ENCODE results near the gene PNPLA7. TPM values are rescaled to one million over a fixed set of nuclear protein-coding genes. Genes with fewer than 3 reads are reported as not detected.
A peak's percentile ranks its signal among the peaks of the same experiment; 100 is the strongest.

PNPLA7 gene
- total and polyA plus RNA-seq, 2 of the 13 experiments (the other 11 are each of a cell fraction or from before 2014, with no cell fraction given): 0.42 to 1.5 TPM

DNA sequence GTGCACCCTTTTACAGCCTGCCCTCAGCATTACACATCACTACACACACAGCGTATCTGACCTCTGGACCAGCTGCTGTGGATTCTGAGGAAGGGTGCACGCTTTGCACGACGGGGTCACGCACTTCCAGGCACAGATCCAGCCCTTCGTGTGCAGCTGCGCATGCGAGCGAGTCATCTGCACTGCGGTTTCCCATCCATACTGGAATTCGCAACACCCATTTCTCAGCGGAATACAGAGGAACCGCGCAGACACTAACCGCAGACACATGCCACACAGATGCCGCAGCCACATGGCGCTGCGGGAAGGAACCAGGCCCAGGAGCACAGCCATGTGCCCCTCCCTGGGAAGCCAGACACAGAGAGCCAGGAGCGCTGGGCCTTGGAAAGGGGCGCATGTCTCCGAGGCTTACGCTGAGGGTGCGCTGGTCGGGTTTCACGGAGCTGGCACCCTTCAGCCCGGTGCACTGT lies 43.5 kb downstream of the PNPLA7 start:
- 22% methylated on average over 9 of the region's 26 CpGs for WGBS (ENCODE audit: low lambda C conversion rate)
- no TSS peak for BruUV-seq (replicated peaks)
- in situ Hi-C loops (cut with HindIII; ENCODE audit: extremely low pct_ligation_motif_present, low pct_unique_long_range_greater_than_20kb): no loop called here
- ChIA-PET CTCF (ENCODE audit: low intra/inter-chr PET ratio, low total read pairs) (no interaction called here), POLR2A (no interaction called here)
- Histone ChIP-seq H3K9me3 (ENCODE audit: low read length) (peaks cover 3% of the 10 kb centered on the region; the same call in 1 of the 2 replicates), H3K4me2 (ENCODE audit: low read depth, low read length) (peak overlapping the region; percentile 21; the same call in 1 of the 2 replicates), H3K36me3 (replicated peaks in 1 of 2; ENCODE audit: control insufficient read depth in 1 of 2, insufficient read depth in 2 of 2, low read length in 2 of 2) (no peaks in the 10 kb centered on the region), H3K9ac (ENCODE audit: insufficient read depth, low read depth, low read length) (no peak overlapping the region), H4K20me1 (ENCODE audit: insufficient read depth, low read length) (no peaks in the 10 kb centered on the region), H3K4me3 (replicated peaks in 1 of 3; ENCODE audit: insufficient read depth in 1 of 3, low read depth in 2 of 3, low read length in 3 of 3) (no peak overlapping the region), H3K4me1 (ENCODE audit: insufficient read depth, low read length) (peaks cover 12% of the 10 kb centered on the region), H3K79me2 (ENCODE audit: insufficient read depth, low read length) (no peaks in the 10 kb centered on the region), H3K27ac (ENCODE audit: extremely low read length, insufficient read depth, low read length) (no peak overlapping the region), H2AFZ (ENCODE audit: low read length) (no peak overlapping the region), H3K27me3 (ENCODE audit: control insufficient read depth in 1 of 2, insufficient read depth in 2 of 2, low read length in 2 of 2) (peaks cover 3% of the 10 kb centered on the region in 2 experiments; a peak in 2 of 5 replicates)
- DNase-seq (ENCODE audit: low spot score): no peak
- FAIRE-seq: no peak
- peak; percentile 73 for ATAC-seq
- intact Hi-C loops (cut with micrococcal nuclease; ENCODE audit: unreplicated experiment): no loop called here
- TF ChIP-seq, protein P1, sequence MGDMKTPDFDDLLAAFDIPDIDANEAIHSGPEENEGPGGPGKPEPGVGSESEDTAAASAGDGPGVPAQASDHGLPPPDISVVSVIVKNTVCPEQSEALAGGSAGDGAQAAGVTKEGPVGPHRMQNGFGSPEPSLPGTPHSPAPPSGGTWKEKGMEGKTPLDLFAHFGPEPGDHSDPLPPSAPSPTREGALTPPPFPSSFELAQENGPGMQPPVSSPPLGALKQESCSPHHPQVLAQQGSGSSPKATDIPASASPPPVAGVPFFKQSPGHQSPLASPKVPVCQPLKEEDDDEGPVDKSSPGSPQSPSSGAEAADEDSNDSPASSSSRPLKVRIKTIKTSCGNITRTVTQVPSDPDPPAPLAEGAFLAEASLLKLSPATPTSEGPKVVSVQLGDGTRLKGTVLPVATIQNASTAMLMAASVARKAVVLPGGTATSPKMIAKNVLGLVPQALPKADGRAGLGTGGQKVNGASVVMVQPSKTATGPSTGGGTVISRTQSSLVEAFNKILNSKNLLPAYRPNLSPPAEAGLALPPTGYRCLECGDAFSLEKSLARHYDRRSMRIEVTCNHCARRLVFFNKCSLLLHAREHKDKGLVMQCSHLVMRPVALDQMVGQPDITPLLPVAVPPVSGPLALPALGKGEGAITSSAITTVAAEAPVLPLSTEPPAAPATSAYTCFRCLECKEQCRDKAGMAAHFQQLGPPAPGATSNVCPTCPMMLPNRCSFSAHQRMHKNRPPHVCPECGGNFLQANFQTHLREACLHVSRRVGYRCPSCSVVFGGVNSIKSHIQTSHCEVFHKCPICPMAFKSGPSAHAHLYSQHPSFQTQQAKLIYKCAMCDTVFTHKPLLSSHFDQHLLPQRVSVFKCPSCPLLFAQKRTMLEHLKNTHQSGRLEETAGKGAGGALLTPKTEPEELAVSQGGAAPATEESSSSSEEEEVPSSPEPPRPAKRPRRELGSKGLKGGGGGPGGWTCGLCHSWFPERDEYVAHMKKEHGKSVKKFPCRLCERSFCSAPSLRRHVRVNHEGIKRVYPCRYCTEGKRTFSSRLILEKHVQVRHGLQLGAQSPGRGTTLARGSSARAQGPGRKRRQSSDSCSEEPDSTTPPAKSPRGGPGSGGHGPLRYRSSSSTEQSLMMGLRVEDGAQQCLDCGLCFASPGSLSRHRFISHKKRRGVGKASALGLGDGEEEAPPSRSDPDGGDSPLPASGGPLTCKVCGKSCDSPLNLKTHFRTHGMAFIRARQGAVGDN (CRISPR knock-in tag; IDR thresholded peaks at IDR 0.05): peak; percentile 78
- no peak for TF ChIP-seq NCOR1 (IDR thresholded peaks at IDR 0.05; ENCODE audit: borderline replicate concordance, low read length)
- TF ChIP-seq, protein P2, sequence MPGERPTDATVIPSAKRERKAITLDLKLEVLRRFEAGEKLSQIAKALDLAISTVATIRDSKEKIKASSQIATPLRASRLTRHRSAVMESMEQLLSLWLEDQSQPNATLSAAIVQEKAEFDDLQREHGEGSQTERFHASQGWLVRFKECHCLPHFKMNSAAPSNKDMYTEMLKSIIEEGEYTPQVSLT (CRISPR knock-in tag; IDR thresholded peaks at IDR 0.05; ENCODE audit: borderline replicate concordance, low read depth): no peak
- TF ChIP-seq ZNF746 (CRISPR knock-in tag; IDR thresholded peaks at IDR 0.05): no peak
- TF ChIP-seq CEBPG (CRISPR knock-in tag; IDR thresholded peaks at IDR 0.05): no peak
- TF ChIP-seq, protein P3, sequence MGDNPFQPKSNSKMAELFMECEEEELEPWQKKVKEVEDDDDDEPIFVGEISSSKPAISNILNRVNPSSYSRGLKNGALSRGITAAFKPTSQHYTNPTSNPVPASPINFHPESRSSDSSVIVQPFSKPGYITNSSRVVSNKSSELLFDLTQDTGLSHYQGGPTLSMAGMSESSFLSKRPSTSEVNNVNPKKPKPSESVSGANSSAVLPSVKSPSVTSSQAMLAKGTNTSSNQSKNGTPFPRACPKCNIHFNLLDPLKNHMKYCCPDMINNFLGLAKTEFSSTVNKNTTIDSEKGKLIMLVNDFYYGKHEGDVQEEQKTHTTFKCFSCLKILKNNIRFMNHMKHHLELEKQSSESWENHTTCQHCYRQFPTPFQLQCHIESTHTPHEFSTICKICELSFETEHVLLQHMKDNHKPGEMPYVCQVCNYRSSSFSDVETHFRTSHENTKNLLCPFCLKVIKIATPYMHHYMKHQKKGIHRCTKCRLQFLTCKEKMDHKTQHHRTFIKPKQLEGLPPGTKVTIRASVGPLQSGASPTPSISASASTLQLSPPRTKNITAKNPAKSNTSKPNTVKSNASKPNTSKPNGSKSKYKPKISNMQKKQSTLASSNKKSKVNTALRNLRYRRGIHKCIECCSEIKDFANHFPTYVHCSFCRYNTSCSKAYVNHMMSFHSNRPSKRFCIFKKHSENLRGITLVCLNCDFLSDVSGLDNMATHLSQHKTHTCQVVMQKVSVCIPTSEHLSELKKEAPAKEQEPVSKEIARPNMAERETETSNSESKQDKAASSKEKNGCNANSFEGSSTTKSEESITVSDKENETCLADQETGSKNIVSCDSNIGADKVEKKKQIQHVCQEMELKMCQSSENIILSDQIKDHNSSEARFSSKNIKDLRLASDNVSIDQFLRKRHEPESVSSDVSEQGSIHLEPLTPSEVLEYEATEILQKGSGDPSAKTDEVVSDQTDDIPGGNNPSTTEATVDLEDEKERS (CRISPR knock-in tag; IDR thresholded peaks at IDR 0.05): no peak
- TF ChIP-seq ZNF263 (CRISPR knock-in tag; IDR thresholded peaks at IDR 0.05): no peak
- TF ChIP-seq, protein P4, sequence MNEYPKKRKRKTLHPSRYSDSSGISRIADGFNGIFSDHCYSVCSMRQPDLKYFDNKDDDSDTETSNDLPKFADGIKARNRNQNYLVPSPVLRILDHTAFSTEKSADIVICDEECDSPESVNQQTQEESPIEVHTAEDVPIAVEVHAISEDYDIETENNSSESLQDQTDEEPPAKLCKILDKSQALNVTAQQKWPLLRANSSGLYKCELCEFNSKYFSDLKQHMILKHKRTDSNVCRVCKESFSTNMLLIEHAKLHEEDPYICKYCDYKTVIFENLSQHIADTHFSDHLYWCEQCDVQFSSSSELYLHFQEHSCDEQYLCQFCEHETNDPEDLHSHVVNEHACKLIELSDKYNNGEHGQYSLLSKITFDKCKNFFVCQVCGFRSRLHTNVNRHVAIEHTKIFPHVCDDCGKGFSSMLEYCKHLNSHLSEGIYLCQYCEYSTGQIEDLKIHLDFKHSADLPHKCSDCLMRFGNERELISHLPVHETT (CRISPR knock-in tag; conservative IDR thresholded peaks at IDR 0.05): no peak
- TF ChIP-seq ZNF30 (CRISPR knock-in tag; IDR thresholded peaks at IDR 0.05): no peak
- TF ChIP-seq GFI1 (CRISPR knock-in tag; IDR thresholded peaks at IDR 0.05; ENCODE audit: borderline replicate concordance): no peak
- no peak for TF ChIP-seq ZNF205 (CRISPR knock-in tag; IDR thresholded peaks at IDR 0.05)
- no peak for TF ChIP-seq ERF (CRISPR knock-in tag; IDR thresholded peaks at IDR 0.05)
- TF ChIP-seq MXD4 (CRISPR knock-in tag; IDR thresholded peaks at IDR 0.05): 0 out of 2 replicates have a peak, but pooled peaks have one; percentile 37
- no peak for TF ChIP-seq PHF8 (CRISPR knock-in tag; IDR thresholded peaks at IDR 0.05)
- no peak for TF ChIP-seq ZNF230 (CRISPR knock-in tag; IDR thresholded peaks at IDR 0.05)
- no peak for TF ChIP-seq NFE2L1 (CRISPR knock-in tag; IDR thresholded peaks at IDR 0.05; ENCODE audit: borderline replicate concordance)
- TF ChIP-seq MIER3 (CRISPR knock-in tag; IDR thresholded peaks at IDR 0.05; ENCODE audit: borderline replicate concordance): peak; percentile 22; the same call in 1 of the 2 replicates
- TF ChIP-seq BCL6 (CRISPR knock-in tag; IDR thresholded peaks at IDR 0.05): no peak

All from HepG2 (cell line).